NCI-H748 treated with DMSO at 0.1 percent for 48 hours (cell line): ENCODE data around the gene RAB25.
"Not testable (repeated sequence)": the region's sequence is repeated elsewhere in the genome, so short reads cannot be mapped to it uniquely, and the experiment has no call there.

Experiments used
- DNase-seq: peaks from one replicate; lab custom pipeline; 2025; lab: John Stamatoyannopoulos, UW

The RAB25 gene

DNA sequence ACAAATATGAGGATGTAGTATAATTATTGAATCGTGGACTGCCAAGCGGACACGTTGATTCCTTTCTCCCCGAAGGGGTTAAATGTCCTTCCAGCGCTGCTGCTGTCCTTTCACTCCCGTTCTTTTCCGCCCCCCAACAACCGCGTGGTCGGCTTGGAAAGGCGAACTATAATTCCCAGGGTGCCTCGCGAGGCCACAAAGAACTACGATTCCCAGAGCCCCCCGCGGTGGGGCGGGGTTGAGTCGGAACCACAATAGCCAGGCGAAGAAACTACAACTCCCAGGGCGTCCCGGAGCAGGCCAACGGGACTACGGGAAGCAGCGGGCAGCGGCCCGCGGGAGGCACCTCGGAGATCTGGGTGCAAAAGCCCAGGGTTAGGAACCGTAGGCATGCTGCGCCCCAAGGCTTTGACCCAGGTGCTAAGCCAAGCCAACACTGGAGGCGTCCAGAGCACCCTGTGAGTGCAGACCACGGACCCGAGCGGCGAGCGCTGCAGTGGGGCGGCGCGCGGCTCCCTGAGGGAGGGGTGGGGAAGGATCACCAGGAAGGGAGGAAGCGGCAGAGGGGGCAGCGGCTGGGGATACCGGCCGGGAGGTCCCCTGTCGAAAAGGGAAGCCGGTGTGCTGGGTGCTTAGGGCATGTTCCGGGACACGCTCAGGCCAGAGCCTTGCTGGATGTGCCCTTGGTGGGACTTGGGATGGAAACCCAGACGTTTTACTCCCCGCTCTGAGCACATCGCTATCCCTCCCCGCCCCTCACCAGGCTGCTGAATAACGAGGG is 6.3 kb upstream of the RAB25 start, which contains the start of gene LAMTOR2:
LAMTOR2 (plus strand) TSS at position 283 of the 781 bp plus-strand sequence; CDS start at position 391, 108 bp downstream.
- peak; percentile 98 for DNase-seq

- no peak for DNase-seq
Observed at GRCh38 chr1:156055281-156056048, 5.5 kb upstream of the RAB25 start.

GRCh38 chr1:156056326-156056849 is 4.6 kb upstream of the RAB25 start:
- DNase-seq, result no peak

- no peak for DNase-seq
Observed at GRCh38 chr1:156062189-156062588, 1.2 kb downstream of the RAB25 start.

DNA sequence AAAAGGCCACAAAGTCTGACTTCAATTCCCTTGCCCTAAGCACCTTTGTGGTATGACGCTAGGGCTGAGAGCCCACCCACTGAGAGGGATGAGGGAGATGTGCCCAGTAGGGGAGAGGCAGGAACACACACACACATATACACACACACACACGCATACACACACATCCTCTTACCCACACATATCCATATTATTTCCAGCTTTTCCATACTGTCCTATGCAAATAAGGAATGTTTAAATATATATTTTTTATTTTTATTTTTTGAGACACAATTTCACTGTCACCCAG is 3.0 kb downstream of the RAB25 start:
- no peak for DNase-seq

GRCh38 chr1:156064615-156065014 is 3.7 kb downstream of the RAB25 start:
- DNase-seq, result no peak

GRCh38 chr1:156065212-156065611 is 4.3 kb downstream of the RAB25 start:
- no peak for DNase-seq

- DNase-seq, result no peak
Observed at GRCh38 chr1:156065871-156066270, 4.9 kb downstream of the RAB25 start.

- DNase-seq, result no peak
Observed at GRCh38 chr1:156067262-156067661, 6.3 kb downstream of the RAB25 start.

DNA sequence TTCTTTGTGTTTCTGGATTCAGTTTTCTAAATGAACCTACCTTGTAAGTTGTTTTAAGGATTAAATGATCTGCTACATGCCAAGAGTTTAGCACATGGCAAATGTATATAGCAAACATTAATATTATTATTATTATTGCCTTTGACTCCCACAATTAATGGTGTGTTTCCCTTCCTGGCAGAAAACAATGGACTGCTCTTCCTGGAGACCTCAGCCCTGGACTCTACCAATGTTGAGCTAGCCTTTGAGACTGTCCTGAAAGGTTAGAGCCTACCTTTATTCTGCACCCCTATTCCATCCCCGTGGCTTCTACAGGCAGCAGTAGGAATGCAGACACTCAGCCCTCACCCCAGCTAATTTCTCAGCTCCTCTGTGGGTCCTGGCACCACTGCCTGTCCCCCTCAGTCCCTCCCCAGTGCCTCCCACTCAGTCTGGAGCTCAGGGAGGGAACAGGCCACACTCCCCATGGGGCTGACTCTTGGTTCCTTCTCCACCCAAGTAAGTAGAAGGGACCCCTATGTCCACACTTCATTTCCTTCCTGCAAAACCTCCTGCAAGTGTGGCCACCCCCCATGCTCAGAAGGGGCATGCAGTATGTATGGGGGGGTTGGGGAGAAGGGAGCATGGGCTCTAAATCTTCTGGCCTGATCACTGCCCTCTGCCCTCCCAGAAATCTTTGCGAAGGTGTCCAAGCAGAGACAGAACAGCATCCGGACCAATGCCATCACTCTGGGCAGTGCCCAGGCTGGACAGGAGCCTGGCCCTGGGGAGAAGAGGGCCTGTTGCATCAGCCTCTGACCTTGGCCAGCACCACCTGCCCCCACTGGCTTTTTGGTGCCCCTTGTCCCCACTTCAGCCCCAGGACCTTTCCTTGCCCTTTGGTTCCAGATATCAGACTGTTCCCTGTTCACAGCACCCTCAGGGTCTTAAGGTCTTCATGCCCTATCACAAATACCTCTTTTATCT is 8.8 kb downstream of the RAB25 start:
- DNase-seq, result no peak

GRCh38 chr1:156070548-156070947 is 9.6 kb downstream of the RAB25 start:
- DNase-seq, result no peak

GRCh38 chr1:156071332-156071816 is 10.4 kb downstream of the RAB25 start:
- DNase-seq, result not testable (repeated sequence)

DNA sequence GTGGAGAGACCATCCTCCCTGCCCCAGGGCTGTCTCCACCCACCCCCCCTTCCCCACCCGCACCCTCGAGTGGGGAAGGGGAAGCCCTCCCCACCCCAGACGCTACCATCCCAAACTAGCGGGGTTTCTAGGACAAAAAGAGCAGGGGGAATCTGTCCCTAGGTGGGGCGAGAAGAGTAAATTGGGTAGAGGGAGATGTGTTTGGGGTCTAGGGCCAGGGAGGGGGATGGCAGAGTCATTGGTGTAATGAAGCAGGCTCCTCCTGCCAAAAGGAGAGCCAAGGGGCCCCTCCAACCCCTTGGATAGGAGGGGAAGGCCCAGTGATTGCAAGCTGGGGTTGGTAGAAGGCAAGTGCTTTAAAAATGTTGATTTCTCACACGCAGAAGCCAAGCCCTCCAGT is 11.3 kb downstream of the RAB25 start:
- no peak for DNase-seq

GRCh38 chr1:156073110-156073687 is 12.2 kb downstream of the RAB25 start:
- DNase-seq, result no peak

GRCh38 chr1:156073740-156074139 is 12.8 kb downstream of the RAB25 start:
- no peak for DNase-seq

DNA sequence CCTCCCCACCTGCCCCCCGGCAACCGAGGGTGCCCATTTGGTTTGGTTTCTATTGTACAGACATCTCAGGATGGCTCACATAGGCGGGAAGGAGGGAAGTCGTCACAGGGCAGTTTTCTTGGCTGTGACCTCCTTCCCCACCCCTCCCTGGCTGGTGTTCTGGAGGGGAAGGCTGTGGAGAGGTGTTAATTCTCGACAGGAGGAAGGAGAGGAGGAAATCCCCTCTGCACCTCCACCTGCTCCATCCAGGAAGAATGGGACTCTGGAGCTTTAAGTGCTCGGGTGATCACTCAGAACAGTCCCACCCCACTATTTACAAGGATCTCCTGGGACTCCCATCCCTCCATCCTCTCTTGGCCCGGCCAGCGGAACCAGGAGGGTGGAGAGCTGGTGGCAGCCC is 13.7 kb downstream of the RAB25 start:
- no peak for DNase-seq

DNA sequence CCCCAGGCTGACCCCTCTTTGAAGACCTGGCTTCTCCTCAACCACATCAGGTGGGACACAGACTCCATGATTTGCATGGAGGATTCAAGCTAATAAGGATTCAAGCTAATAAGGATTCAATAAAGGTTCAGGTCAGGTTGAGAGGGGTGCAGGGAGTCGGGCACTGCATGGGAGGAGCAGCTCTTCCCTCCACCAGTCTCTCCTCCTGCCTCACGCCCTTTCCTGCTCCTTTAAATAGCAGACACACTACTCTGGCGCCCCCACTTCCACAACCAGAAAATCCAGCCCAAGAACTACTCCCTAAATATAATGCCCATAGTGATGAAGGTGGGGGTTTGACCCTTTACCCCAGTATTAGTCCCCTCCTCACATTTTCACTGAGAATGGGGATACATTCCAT is 14.2 kb downstream of the RAB25 start:
- DNase-seq, result no peak

DNA sequence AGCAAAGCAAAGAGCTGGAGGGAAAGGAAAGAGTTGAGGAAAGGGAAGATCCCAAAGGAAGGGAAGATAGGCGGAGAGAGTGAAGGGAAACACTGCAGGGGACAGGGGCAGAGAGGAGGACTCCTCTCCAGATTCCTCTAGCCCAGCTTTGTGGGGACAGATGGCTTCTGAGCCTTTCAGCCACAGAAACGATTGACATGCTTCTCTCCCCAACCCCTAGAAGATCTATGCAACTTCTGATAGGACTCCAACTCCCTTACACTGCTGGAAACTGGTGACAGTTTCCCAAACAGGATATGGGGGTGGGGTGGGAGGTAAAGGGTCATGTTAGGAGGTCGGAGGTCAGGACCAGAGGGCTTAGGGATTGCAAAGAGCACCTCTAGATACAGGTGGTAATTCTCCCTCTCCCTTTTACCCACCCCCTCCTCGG is 14.8 kb downstream of the RAB25 start:
- no peak for DNase-seq

DNA sequence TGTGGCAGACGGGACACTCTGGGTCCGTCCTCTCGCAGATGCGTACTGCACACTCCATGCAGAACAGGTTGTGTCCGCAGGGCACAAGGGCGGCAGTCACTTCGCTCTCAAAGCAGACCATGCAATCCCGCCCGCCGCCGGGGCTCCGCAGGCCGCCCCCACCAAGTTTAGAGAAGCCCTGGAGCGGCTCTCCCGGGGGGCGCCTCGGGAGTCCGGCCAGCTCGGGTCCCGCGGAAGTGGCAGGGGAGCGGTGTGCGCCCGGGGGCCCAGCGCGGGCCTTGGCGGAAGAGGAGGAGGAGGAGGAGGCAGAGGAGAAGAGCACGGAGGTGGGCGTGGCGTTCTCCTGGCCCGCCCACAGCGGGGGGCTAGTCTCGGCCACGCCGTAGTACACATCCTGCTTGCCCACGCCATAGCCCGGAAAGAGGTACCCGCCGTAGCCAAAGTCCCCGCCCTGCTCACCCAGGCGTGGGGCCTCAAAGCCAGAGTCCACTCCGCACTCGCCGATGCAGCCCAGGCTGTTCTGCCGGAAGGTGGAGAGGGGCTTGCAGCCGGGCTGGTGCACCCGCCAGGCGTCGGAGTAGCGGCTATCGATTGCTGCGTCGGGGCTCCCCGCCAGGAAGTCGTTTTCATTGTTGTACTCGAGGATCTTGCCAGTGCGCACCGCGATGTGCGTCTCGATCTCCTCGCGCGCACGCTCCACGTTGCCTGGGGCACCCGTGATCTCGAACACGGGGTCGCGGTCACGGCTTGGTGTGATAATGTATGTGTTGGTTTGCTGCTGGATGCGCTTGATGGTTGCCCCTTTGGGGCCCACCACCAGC is 15.9 kb downstream of the RAB25 start:
- no peak for DNase-seq

- no peak for DNase-seq
Observed at GRCh38 chr1:156077430-156077760, 16.4 kb downstream of the RAB25 start.

DNA sequence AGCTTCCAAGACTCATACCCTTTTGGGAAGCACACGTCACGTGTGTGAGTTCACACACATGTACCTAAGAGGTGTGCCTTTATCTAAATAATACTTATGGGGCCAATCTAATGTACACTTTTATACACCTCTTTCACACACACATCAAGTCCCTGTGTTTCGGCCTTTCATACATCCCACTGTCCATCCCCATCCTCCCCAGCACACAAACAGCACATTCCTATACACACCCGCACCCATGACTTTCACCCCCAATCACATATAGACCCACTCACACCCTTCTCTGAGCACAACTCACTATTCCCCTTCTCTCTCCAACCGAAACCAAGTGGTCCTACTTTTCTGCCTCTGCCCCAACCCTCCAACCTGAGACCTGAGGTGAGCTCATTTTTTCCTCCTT is 17.8 kb downstream of the RAB25 start:
- DNase-seq, result no peak
